Epithelial cell of esophagus (primary cell): Measurements from ENCODE around the gene TANC1.

Experiments
- DNase-seq: peaks from one replicate; pipeline ENCODE4 v3.0.0; 2010; ENCODE audit warnings: low read depth
- H3K4me3 ChIP-seq: 2 replicates; pipeline ENCODE4 v1.5.1; 2011; ENCODE audit warnings: mild to moderate bottlenecking, low read length, control low read depth
- TF ChIP-seq, protein P1 (sequence below): IDR thresholded peaks from 2 replicates; pipeline ENCODE4 v1.5.1; 2011; ENCODE audit warnings: low read depth, mild to moderate bottlenecking, low read length, control low read depth, inconsistent platforms; ENCODE audit not compliant: insufficient read depth; ENCODE audit errors: missing control alignments

TANC1 gene

GRCh38 chr2:159199236-159199635 is 230.8 kb downstream of the TANC1 start:
- H3K4me3 ChIP-seq: no peak overlapping the region
- DNase-seq: no peak
- TF ChIP-seq, protein P1, sequence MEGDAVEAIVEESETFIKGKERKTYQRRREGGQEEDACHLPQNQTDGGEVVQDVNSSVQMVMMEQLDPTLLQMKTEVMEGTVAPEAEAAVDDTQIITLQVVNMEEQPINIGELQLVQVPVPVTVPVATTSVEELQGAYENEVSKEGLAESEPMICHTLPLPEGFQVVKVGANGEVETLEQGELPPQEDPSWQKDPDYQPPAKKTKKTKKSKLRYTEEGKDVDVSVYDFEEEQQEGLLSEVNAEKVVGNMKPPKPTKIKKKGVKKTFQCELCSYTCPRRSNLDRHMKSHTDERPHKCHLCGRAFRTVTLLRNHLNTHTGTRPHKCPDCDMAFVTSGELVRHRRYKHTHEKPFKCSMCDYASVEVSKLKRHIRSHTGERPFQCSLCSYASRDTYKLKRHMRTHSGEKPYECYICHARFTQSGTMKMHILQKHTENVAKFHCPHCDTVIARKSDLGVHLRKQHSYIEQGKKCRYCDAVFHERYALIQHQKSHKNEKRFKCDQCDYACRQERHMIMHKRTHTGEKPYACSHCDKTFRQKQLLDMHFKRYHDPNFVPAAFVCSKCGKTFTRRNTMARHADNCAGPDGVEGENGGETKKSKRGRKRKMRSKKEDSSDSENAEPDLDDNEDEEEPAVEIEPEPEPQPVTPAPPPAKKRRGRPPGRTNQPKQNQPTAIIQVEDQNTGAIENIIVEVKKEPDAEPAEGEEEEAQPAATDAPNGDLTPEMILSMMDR: no peak

- DNase-seq: no peak
- TF ChIP-seq, protein P1: no peak
- no peak overlapping the region for H3K4me3 ChIP-seq
Measured at GRCh38 chr2:159199761-159200465, 231.5 kb downstream of the TANC1 start.

- TF ChIP-seq, protein P1: no peak
- no peak overlapping the region for H3K4me3 ChIP-seq
- no peak for DNase-seq
Measured at GRCh38 chr2:159200498-159200897, 232.1 kb downstream of the TANC1 start.

GRCh38 chr2:159201360-159202063 is 233.1 kb downstream of the TANC1 start:
- no peak for DNase-seq
- H3K4me3 ChIP-seq: no peak overlapping the region
- TF ChIP-seq, protein P1: no peak

- H3K4me3 ChIP-seq: no peak overlapping the region
- TF ChIP-seq, protein P1: no peak
- DNase-seq: peak; percentile 57
Measured at GRCh38 chr2:159202568-159203071, 234.2 kb downstream of the TANC1 start.

DNA sequence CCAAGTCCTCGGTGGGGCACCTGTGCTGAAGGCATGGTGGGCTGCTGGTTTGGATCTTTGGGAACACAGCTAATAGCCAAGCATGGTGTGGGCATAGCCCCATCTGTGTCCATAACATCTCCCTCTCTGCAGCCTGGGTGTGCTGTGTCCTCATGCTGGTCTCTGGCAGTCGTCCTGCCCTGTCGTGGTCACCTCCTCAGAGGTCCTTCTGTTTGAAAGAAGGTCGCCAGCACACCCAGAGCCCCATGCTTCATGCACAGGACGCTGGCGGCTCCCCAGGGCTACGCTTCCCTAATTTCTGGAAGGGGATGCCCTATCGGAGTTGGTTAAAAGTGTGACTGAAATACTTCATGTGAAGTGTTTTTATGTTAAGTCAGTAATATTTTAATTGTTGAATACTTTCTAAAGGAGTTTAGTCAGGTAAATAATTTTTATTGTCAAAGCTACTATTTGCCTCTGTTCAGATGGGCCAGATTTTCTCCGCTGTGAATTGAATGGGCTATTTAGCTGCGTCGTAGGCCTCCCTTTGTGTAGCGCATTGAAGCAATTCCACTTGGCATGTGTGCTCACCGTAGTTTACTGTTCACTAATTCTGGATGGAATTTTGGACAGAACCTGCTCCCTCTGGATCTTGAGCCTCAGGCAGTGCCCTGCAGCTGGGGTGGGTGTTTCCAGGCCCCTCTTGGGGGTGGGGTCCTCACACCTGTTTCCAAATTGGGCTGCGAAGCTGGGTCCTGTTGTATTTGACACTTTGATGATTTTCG is 236.1 kb downstream of the TANC1 start:
- TF ChIP-seq, protein P1: no peak
- DNase-seq: no peak
- no peak overlapping the region for H3K4me3 ChIP-seq
